NCI-H1417 (cell line): Measurements from ENCODE around the gene ARIH1.

Experiments
- DNase-seq, 3 experiments: peaks; one replicate each; lab custom pipeline; 2025; lab: John Stamatoyannopoulos, UW

ARIH1 gene

DNA sequence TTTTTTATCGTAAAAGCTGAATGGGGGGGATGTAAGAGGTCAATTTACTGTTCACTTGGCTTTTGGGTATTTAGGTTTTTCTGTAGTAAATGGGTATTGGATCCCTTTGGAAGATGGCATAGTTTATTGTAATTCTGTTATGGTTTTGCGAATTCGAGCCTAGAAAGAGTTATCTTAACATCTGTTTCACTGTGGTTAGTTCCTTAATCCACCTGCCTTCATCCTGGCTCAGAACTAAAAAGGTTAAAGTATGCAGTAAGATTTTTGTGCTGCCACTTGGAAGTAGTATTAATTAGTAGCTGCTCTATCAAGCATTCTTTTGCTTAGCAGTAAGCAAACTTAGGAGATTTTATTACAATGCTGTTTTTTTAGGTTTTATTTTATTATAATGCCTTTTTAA lies 62.4 kb downstream of the ARIH1 start:
- DNase-seq, result no peak

DNA sequence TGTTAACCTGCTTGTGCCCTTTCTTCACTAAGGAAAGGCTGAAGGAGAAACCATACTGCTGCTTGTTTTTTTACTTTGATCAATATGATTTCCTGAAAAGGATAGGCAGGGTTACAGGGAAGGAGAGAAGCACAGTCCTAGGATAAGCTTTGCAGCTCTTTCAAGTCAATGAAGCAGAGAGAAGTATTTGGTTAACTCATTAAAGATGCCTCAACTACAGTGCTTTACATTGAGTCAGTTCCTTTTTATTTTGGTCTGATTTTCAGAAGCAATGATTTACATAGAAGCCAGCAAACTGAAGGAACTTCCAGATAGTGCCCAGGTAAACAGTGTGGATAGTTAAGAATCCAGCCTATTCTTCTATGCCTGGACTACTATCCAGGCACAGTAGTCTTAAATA lies 64.8 kb downstream of the ARIH1 start:
- DNase-seq, result no peak

- DNase-seq, result no peak
Observed at GRCh38 chr15:72540606-72541237, 66.6 kb downstream of the ARIH1 start.

DNA sequence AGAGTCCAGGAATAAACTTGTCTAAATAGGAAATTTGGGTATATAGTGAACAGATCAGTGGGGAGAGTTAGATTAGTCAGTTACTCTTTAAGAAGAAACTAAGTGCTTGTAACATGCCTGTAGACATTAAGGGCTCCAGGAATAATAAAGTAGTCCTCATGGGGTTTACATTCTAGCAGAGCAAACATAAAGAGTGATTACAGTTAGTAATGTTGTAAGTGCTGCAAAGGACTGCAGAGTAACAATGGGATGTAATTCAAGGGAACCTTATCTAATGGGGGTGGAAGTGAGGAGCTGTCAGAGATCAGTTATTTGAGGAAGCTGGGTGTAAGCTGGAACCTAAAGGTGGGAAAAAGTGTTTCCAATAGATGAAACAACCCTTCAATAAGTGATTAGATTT lies 67.5 kb downstream of the ARIH1 start:
- DNase-seq, result no peak

DNA sequence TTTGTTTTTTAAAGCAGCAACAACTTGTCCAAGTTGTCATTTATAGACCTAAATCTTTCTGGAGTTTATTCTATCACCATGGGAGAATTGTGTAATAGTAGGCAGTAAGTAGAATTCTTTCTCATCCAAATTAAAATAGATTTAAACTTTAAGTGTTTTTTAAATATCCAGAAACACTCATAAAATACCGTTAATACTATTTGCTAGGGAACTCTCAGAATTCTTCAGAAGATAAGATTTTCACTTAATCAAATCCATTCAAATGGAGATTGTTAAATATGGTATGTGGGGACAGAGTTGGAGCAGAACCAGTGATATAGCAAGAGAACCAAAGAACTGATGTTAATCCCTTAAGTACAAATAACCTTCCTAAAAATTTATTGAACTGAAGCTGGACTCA lies 71.0 kb downstream of the ARIH1 start:
- no peak for DNase-seq

GRCh38 chr15:72554471-72555425 lies 80.6 kb downstream of the ARIH1 start:
- DNase-seq, result no peak

DNA sequence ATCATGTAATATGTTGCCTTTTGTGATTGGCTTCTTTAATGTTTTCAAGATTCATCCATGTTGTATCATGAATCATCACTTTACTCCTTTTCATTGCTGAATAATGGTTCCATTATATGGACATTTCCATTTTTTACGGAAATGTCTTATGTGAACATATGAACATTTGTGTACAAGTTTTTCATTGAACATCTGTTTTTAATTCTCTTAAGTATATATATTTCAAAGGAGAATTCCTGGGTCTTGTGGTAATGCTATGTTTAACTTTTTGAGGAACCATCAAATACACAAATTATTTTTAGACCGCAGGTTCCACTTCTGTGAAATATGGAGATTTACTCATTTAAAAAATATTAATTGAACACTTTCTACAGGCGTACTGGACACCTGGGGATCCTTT lies 85.7 kb downstream of the ARIH1 start:
- no peak for DNase-seq

- no peak for DNase-seq
Observed at GRCh38 chr15:72560458-72560857, 86.3 kb downstream of the ARIH1 start.

- no peak for DNase-seq
Observed at GRCh38 chr15:72562386-72562785, 88.3 kb downstream of the ARIH1 start.

DNA sequence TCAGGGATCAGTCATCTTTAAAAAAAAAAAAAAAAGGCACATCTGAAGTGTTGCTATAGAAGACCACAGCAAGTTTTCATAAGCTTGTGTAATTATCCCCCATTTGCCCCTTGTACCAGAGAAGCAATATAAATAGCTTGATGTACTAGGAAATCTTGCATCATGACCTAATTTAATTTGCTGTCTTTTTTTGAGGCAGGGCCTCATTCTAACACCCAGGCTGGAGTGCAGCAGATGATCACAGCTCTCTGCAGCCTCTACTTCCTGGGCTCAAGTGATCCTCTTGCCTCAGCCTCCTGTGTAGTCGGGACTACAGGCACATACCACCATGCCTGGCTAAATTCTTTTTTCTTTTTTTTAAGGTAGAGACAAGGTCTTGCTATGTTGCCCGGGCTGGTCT lies 88.7 kb downstream of the ARIH1 start:
- no peak for DNase-seq

DNA sequence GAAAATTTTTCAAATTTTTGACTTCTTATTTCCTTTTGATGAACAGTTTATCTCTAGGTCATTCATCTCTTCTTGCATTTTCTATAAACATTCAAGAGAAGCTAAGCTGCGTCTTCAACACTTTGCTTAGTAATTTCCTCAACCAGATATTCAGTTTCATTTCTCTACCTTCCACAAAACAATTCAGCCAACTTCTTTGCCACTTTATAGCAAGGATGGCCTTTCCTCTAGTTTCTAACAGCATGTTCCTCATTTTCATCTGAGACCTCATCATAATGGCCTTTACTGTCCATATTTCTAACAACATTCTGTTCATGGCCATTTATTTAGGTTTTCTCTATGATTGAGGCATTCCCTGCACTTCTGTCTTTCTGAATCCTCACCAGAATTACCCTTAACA lies 90.0 kb downstream of the ARIH1 start:
- DNase-seq, result no peak

- no peak for DNase-seq
Observed at GRCh38 chr15:72566973-72567372, 92.8 kb downstream of the ARIH1 start.

- DNase-seq, result no peak
Observed at GRCh38 chr15:72570059-72570458, 95.9 kb downstream of the ARIH1 start.

- DNase-seq, result no peak
Observed at GRCh38 chr15:72579814-72580213, 105.7 kb downstream of the ARIH1 start.

GRCh38 chr15:72584006-72584405 lies 109.9 kb downstream of the ARIH1 start:
- DNase-seq, result no peak

DNA sequence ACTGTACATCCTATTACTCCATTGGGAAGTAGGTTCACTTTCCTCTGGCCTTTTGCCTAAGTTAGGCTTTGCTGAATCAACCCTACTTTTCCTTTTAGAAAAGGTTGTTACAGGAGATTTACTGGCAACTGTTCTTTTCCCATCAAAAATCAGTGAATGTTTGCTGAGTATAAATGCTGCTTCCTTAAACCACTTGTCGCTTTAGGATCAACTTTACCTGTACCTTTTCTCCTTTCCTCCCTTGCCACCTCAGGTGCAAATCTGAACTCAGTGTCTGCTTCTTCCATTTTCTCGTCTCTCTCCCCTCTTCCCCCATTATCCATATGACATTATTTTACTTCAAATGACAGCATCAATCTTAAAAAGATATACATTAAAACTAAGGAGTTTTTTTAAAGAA lies 110.9 kb downstream of the ARIH1 start:
- no peak for DNase-seq

- peak in 1 of 3 experiments; percentile 18 for DNase-seq
Observed at GRCh38 chr15:72585476-72586058, 111.4 kb downstream of the ARIH1 start.

DNA sequence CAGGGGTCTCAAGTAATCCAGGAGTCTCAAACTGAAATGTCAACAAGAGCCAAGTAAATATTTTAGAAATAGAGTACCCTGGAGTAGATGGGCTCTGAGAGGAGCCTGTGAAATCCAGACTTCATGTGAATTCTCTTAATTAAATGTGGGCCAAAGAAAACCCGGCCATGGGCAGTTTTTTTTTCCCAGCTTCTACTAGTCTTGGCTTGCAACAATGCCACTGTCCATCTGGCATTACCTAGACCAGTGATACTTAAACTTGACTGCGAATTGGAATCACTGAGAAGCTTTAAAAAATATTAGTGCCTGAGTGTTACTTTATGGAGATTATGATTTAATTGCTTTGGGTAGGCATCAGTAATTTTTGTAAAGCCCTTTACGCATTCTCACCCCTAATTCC lies 114.0 kb downstream of the ARIH1 start:
- no peak for DNase-seq

- no peak for DNase-seq
Observed at GRCh38 chr15:72590427-72590826, 116.3 kb downstream of the ARIH1 start.

DNA sequence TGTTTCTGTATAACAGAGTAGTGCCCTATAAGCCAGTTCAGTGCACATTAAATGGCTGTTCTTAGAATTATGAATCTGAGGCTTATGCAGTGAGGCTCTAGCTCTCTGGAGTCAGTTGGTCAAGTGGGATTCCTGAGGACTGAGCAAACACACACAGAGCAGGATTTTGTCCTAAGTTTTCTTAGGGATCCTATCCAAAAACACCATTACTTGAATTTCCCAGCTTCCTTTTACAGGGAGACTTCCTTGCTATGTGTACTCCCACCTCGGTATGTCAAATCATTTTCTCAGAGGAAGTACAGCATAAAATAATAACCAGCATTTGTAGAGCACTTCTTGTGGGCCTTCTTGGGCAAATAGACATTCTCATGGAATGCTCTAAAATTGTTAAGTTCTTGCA lies 117.2 kb downstream of the ARIH1 start:
- DNase-seq, result no peak

DNA sequence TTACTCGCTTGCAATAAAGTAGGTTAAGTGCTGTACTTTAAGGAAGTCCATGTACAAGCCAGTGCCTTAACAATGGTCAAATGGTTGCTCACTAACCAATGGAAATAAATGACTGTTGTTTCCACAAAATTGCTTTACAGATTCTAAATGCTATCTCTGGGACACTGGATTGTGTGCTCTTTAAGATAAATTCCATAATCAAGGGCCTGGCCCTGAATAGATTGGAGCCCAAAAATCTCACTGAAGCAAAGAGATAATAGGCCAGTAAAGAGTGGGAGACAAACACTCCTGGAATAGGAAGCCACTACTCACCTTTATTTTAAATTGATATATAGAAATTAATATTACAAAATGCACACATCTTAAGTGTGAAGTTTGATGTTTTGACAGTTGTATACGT lies 118.0 kb downstream of the ARIH1 start:
- DNase-seq, result no peak

- DNase-seq, result no peak
Observed at GRCh38 chr15:72592676-72593075, 118.5 kb downstream of the ARIH1 start.

DNA sequence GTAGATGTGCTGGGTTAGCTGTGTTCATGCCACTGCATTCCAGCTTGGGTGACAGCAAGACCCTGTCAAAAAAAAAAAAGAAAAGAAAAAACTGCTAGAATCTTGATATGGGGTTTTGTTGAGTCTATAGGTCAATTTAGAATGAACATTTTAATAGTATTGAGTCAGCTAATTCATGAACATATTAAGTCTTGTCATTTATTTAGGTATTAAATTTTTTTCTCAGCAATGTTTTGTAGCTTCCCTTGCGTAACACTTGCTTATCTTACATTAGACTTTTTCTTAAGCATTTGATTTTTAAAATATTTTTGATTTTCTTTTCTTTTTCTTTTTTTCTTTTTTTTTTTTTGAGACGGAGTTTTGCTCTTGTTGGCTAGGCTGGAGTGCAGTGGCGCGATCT lies 119.7 kb downstream of the ARIH1 start:
- no peak for DNase-seq
